PC-3 (cell line): ENCODE results near the gene CCNI2. TPM values are rescaled to one million over a fixed set of nuclear protein-coding genes. Genes with fewer than 3 reads are reported as not detected.

Experiments used
- ATAC-seq: fragments of 200-7000 bp; cut with Tn5 transposase; 2 replicates; pipeline ENCODE4 v1.9.1; 2020; ENCODE audit warnings: mild to moderate bottlenecking, moderate library complexity
- Bru-seq: library from RNA; stranded (reverse); fragments of 400-500 nt; gene quantifications from one replicate; lab custom pipeline; 2021; lab: Mats Ljungman, UMichigan
- BruChase-seq, 2 experiments: library from RNA; stranded (reverse); fragments of 400-500 nt; gene quantifications; one replicate each; lab custom pipeline; 2021; lab: Mats Ljungman, UMichigan
- BruUV-seq: library from RNA; stranded (reverse); fragments of 400-500 nt; replicated peaks from 2 replicates; lab custom pipeline; 2021; lab: Mats Ljungman, UMichigan
- CTCF ChIA-PET: fragments of 300-600 bp; sonication (Branson Sonifier 250); formaldehyde crosslinking; loops from one replicate; lab custom pipeline; 2022; ENCODE audit warnings: antibody characterized with exemption; lab: Charles Lee
- POLR2A ChIA-PET: fragments of 300-600 bp; sonication (Branson Sonifier 250); formaldehyde crosslinking; loops from one replicate; lab custom pipeline; 2022; ENCODE audit warnings: antibody characterized with exemption; ENCODE audit not compliant: unreplicated experiment; lab: Charles Lee
- DNase-seq: peaks from one replicate; pipeline ENCODE4 v3.0.0-alpha.2; 2015
- H2AFZ ChIP-seq: fragments of 300-600 bp; sonication (generic); 2 replicates; pipeline ENCODE4 v1.6.0; 2016; ENCODE audit warnings: antibody characterized with exemption, low read length
- H3F3A ChIP-seq: fragments of 300-600 bp; sonication (generic); one replicate; pipeline ENCODE4 v1.6.0; 2017; ENCODE audit warnings: antibody characterized with exemption, low read length, control low read depth, mild to moderate bottlenecking; ENCODE audit not compliant: unreplicated experiment
- H3K27ac ChIP-seq: fragments of 300-600 bp; sonication (generic); 2 replicates; pipeline ENCODE4 v1.5.1; 2016; ENCODE audit warnings: mild to moderate bottlenecking, low read length
- H3K27me3 ChIP-seq: fragments of 300-600 bp; sonication (generic); 2 replicates; pipeline ENCODE4 v1.6.1; 2016; ENCODE audit warnings: low read length, mixed read lengths
- H3K36me3 ChIP-seq: fragments of 300-600 bp; sonication (generic); 2 replicates; pipeline ENCODE4 v1.6.1; 2016; ENCODE audit warnings: low read depth, mixed run types, low read length, mixed read lengths
- H3K4me1 ChIP-seq: fragments of 300-600 bp; sonication (generic); 2 replicates; pipeline ENCODE4 v1.5.1; 2016; ENCODE audit warnings: low read length; ENCODE audit not compliant: insufficient read depth
- H3K4me2 ChIP-seq: fragments of 300-600 bp; sonication (generic); 2 replicates; pipeline ENCODE4 v1.6.0; 2016; ENCODE audit warnings: low read length
- H3K4me3 ChIP-seq: fragments of 300-600 bp; sonication (generic); 2 replicates; pipeline ENCODE4 v1.5.1; 2016; ENCODE audit warnings: mild to moderate bottlenecking, low read length, mixed read lengths
- H3K79me2 ChIP-seq: fragments of 300-600 bp; sonication (generic); 2 replicates; pipeline ENCODE4 v1.6.1; 2017; ENCODE audit warnings: low read length, mixed read lengths
- H3K9ac ChIP-seq: fragments of 300-600 bp; sonication (generic); 2 replicates; pipeline ENCODE4 v1.6.0; 2016; ENCODE audit warnings: mild to moderate bottlenecking, low read length
- H3K9me2 ChIP-seq: fragments of 300-600 bp; sonication (generic); replicated peaks from 2 replicates; pipeline ENCODE4 v1.6.1; 2016; ENCODE audit warnings: mixed run types, low read length, mixed read lengths
- H3K9me3 ChIP-seq: fragments of 300-600 bp; sonication (generic); 2 replicates; pipeline ENCODE4 v1.6.1; 2016; ENCODE audit warnings: low read length, mixed read lengths
- H4K20me1 ChIP-seq: fragments of 300-600 bp; sonication (generic); 2 replicates; pipeline ENCODE4 v1.6.1; 2016; ENCODE audit warnings: low read length, mixed read lengths
- EZH2 ChIP-seq: fragments of 300-600 bp; sonication (generic); IDR thresholded peaks from one replicate; pipeline ENCODE4 v1.6.1; 2017; ENCODE audit warnings: antibody characterized with exemption, mild to moderate bottlenecking, low read length; ENCODE audit not compliant: unreplicated experiment
- EZH2phosphoT487 ChIP-seq: fragments of 300-600 bp; sonication (generic); IDR thresholded peaks from 2 replicates; pipeline ENCODE4 v1.6.1; 2018; ENCODE audit warnings: mild to moderate bottlenecking, antibody characterized with exemption, low read length, borderline replicate concordance
- intact Hi-C: fragments of 100-400 bp; cut with micrococcal nuclease; formaldehyde crosslinking; loops from 2 replicates; pipeline ENCODE4 v1.9.0; 2023
- long read RNA-seq: library from polyadenylated mRNA; unstranded; transcript quantifications from one replicate; pipeline ENCODE4 v2.0.0, GENCODE V29; 2021; ENCODE audit not compliant: unreplicated experiment
- total RNA-seq: library from RNA; depleted of rRNA; stranded (reverse); fragments of >200 nt; gene quantifications from 2 replicates; pipeline ENCODE4 v1.2.3, GENCODE V29; 2014; rRNA removed
- TF ChIP-seq, protein P1 (sequence below): fragments of 300-600 bp; sonication (generic); conservative IDR thresholded peaks from 2 replicates; pipeline ENCODE4 v1.5.1; 2017; ENCODE audit warnings: antibody characterized with exemption, low read depth, mild to moderate bottlenecking, low read length

Gene CCNI2
- total RNA-seq (not detected in 2 replicates), Bru-seq, nascent RNA (percentile 16 among the genes with signal in this experiment), BruChase-seq, experiment 1, labeled RNA remaining after a 6-hour chase (percentile 9 among the genes with signal in this experiment), BruChase-seq, experiment 2, labeled RNA remaining after a 2-hour chase (percentile 8 among the genes with signal in this experiment)
- long read RNA-seq, partial matches to known transcripts, result 0 of 1 reads
- long read RNA-seq, other reads (novel, unspliced or antisense), result 1 of 1 reads

GRCh38 chr5:132746954-132747615 lies at the start of gene CCNI2:
CCNI2 (plus strand) TSS chr5:132747426; CDS start chr5:132747496, 70 bp downstream.
- Histone ChIP-seq H3K9ac (no peak within 1 kb of the TSS), H4K20me1 (no peaks in the 10 kb centered on the region), H3K4me1 (no peaks in the 10 kb centered on the region), H3K4me2 (no peak within 1 kb of the TSS), H3K27ac (no peak within 1 kb of the TSS), H3F3A (no peaks in the 10 kb centered on the region), H3K9me2 (no peaks in the 10 kb centered on the region), H3K36me3 (no peaks in the 10 kb centered on the region), H3K79me2 (no peaks in the 10 kb centered on the region), H3K9me3 (no peaks in the 10 kb centered on the region), H2AFZ (no peak within 1 kb of the TSS), H3K4me3 (no peak within 1 kb of the TSS), H3K27me3 (no peaks in the 10 kb centered on the region)
- intact Hi-C loops, result no loop called here
- no TSS peak for BruUV-seq
- DNase-seq, result no peak
- POLR2A ChIA-PET, result no interaction called here
- TF ChIP-seq EZH2phosphoT487 (no peak), EZH2 (no peak)
- TF ChIP-seq, protein P1, sequence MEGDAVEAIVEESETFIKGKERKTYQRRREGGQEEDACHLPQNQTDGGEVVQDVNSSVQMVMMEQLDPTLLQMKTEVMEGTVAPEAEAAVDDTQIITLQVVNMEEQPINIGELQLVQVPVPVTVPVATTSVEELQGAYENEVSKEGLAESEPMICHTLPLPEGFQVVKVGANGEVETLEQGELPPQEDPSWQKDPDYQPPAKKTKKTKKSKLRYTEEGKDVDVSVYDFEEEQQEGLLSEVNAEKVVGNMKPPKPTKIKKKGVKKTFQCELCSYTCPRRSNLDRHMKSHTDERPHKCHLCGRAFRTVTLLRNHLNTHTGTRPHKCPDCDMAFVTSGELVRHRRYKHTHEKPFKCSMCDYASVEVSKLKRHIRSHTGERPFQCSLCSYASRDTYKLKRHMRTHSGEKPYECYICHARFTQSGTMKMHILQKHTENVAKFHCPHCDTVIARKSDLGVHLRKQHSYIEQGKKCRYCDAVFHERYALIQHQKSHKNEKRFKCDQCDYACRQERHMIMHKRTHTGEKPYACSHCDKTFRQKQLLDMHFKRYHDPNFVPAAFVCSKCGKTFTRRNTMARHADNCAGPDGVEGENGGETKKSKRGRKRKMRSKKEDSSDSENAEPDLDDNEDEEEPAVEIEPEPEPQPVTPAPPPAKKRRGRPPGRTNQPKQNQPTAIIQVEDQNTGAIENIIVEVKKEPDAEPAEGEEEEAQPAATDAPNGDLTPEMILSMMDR, result no peak
- no peak for ATAC-seq
- CTCF ChIA-PET, result no interaction called here

DNA sequence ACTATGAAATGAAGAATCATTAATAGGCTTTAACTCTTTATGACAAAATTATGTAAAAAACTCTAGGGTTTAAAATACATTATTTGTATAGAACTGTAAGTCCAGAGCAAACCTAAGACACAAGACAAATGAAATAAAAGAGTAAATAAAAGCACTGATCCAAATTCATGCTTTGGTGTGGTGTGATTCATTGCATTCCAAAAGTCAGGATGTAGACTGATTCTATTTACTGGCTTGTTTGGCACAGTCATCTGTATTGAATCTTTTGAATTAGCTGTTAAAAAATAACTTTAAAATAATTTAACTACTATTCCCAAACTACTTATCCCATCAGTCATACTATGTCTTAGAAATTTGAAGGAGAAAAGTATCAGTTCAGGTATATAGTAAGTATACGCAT lies 42.4 kb upstream of the CCNI2 start:
- peak; percentile 95 for ATAC-seq
- no peaks in the 10 kb centered on the region for H3K9me3 ChIP-seq
- intact Hi-C loops, result no loop called here
- peak; percentile 56 for DNase-seq
- no peak overlapping the region for H3K4me3 ChIP-seq
- ChIA-PET POLR2A (no interaction called here), CTCF (interaction anchor here (0.7 kb wide), 1 partner anchor 179 kb away, joined by 3 read pairs; no protein-coding TSS in a partner anchor)
- H3K27ac ChIP-seq, result no peak overlapping the region
- H3K9ac ChIP-seq, result no peak overlapping the region
- peak overlapping the region; percentile 45; the same call in 1 of the 2 replicates for H3K4me2 ChIP-seq
- H3F3A ChIP-seq, result no peaks in the 10 kb centered on the region
- no peaks in the 10 kb centered on the region for H3K79me2 ChIP-seq
- no peak overlapping the region for H2AFZ ChIP-seq
- no peak for TF ChIP-seq EZH2
- TF ChIP-seq, protein P1, result no peak
- no peak for TF ChIP-seq EZH2phosphoT487
- H3K27me3 ChIP-seq, result no peaks in the 10 kb centered on the region
- no peaks in the 10 kb centered on the region for H4K20me1 ChIP-seq
- H3K36me3 ChIP-seq, result no peaks in the 10 kb centered on the region; the same call in none of the 2 replicates
- H3K9me2 ChIP-seq, result no peaks in the 10 kb centered on the region
- no TSS peak for BruUV-seq
- H3K4me1 ChIP-seq, result peaks cover 15% of the 10 kb centered on the region

DNA sequence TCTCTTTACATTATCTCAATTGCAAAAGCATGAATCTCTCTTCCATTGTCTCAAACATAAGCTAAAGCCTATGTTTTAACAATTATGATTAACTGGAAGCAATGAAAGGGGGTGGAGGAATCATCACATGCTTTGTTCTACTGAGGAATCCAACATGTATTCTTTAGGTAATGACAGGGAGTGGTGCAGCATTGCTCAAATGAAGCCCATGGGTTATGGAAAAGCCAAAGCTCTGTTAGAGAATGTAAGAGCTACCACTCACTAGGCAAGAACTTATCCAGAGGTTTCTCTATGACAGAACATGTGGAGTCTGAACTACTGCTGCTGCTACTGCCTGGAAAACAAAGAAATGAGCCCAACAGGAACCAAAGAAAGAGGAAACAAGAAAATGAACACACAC lies 38.6 kb upstream of the CCNI2 start:
- ChIA-PET POLR2A (no interaction called here), CTCF (no interaction called here)
- no peaks in the 10 kb centered on the region for H3K9me3 ChIP-seq
- H4K20me1 ChIP-seq, result no peaks in the 10 kb centered on the region
- H3K79me2 ChIP-seq, result no peaks in the 10 kb centered on the region
- no peaks in the 10 kb centered on the region for H3K9me2 ChIP-seq
- TF ChIP-seq, protein P1, result no peak
- TF ChIP-seq EZH2, result no peak
- no peak for TF ChIP-seq EZH2phosphoT487
- no peak overlapping the region for H3K4me3 ChIP-seq
- intact Hi-C loops, result no loop called here
- no peaks in the 10 kb centered on the region for H3K27me3 ChIP-seq
- no peak overlapping the region for H3K27ac ChIP-seq
- H3F3A ChIP-seq, result no peaks in the 10 kb centered on the region
- no peaks in the 10 kb centered on the region for H3K36me3 ChIP-seq
- DNase-seq (no peak), ATAC-seq (no peak)
- no peak overlapping the region for H2AFZ ChIP-seq
- peaks cover 15% of the 10 kb centered on the region for H3K4me1 ChIP-seq
- no peak overlapping the region for H3K9ac ChIP-seq
- no peak overlapping the region for H3K4me2 ChIP-seq
- no TSS peak for BruUV-seq
